H1 (cell line): ENCODE data around the gene SUPT20H. TPM values are rescaled to one million over a fixed set of nuclear protein-coding genes. Genes with fewer than 3 reads are reported as not detected.

ENCODE experiments used
- CTCF ChIA-PET: fragments of 300-600 bp; sonication (Branson Sonifier 250); formaldehyde crosslinking; loops from one replicate; lab custom pipeline; 2021; ENCODE audit not compliant: partially characterized antibody; lab: Charles Lee
- POLR2A ChIA-PET: fragments of 300-600 bp; sonication (Branson Sonifier 250); formaldehyde crosslinking; loops from one replicate; lab custom pipeline; 2021; ENCODE audit warnings: inconsistent platforms; ENCODE audit not compliant: partially characterized antibody; lab: Charles Lee
- DNase-seq, 2 experiments: peaks; one replicate each; pipeline versions ENCODE4 v3.0.0 to v3.0.0-alpha.2; 2010 to 2022; ENCODE audit warnings: low spot score in 2 of 2, low read depth in 1 of 2, mixed read lengths in 1 of 2
- FAIRE-seq: peaks from 2 replicates; lab custom pipeline; 2011; peaks lifted over from hg19 to GRCh38; lab: Jason Lieb, UNC
- H2AFZ ChIP-seq: 2 replicates; pipeline ENCODE4 v1.8.1; 2012; ENCODE audit warnings: low read length, inconsistent platforms
- H2AK5ac ChIP-seq: 2 replicates; pipeline ENCODE4 v1.6.1; 2013; ENCODE audit warnings: low read depth, low read length
- H2BK120ac ChIP-seq: replicated peaks from 2 replicates; pipeline ENCODE3; 2013; ENCODE audit warnings: low read depth, low read length, inconsistent platforms
- H2BK12ac ChIP-seq: 2 replicates; pipeline ENCODE4 v1.6.1; 2013; ENCODE audit warnings: low read depth, low read length
- H2BK15ac ChIP-seq: 2 replicates; pipeline ENCODE4 v1.6.1; 2013; ENCODE audit warnings: low read length
- H2BK20ac ChIP-seq: 2 replicates; pipeline ENCODE4 v1.6.1; 2013; ENCODE audit warnings: low read length
- H2BK5ac ChIP-seq: 2 replicates; pipeline ENCODE4 v1.6.1; 2013; ENCODE audit warnings: low read depth, low read length
- H3K14ac ChIP-seq: 2 replicates; pipeline ENCODE4 v1.6.1; 2013; ENCODE audit warnings: inconsistent platforms; ENCODE audit not compliant: insufficient read length
- H3K18ac ChIP-seq: 2 replicates; pipeline ENCODE4 v1.6.1; 2013; ENCODE audit warnings: low read length; ENCODE audit errors: extremely low read depth
- H3K23ac ChIP-seq: 2 replicates; pipeline ENCODE4 v1.6.1; 2013; ENCODE audit warnings: inconsistent platforms; ENCODE audit not compliant: insufficient read length
- H3K23me2 ChIP-seq: 2 replicates; pipeline ENCODE4 v1.6.1; 2013; ENCODE audit warnings: low read depth, low read length
- H3K27ac ChIP-seq: 2 replicates; pipeline ENCODE4 v1.6.1; 2011; ENCODE audit warnings: low read depth, low read length, inconsistent platforms
- H3K27me3 ChIP-seq, 4 experiments: replicated peaks in 1 of 4; 1 replicate in 1 of 4; 2 replicates in 3 of 4; pipeline versions ENCODE4 v1.6.1 to v1.8.1; 2011 to 2013; ENCODE audit warnings: low read length in 3 of 4, mild to moderate bottlenecking in 3 of 4, inconsistent platforms in 2 of 4, mixed read lengths in 2 of 4, moderate library complexity in 1 of 4; ENCODE audit not compliant: control insufficient read depth in 3 of 4, insufficient read depth in 3 of 4; ENCODE audit errors: extremely low read depth in 1 of 4
- H3K36me3 ChIP-seq, 4 experiments: 2 replicates each; pipeline versions ENCODE4 v1.6.1 to v1.8.1; 2011 to 2013; ENCODE audit warnings: mild to moderate bottlenecking in 4 of 4, low read length in 3 of 4, moderate library complexity in 2 of 4, control low read depth in 1 of 4, inconsistent platforms in 1 of 4; ENCODE audit not compliant: insufficient read depth in 4 of 4, control insufficient read depth in 2 of 4
- H3K4ac ChIP-seq: replicated peaks from 2 replicates; pipeline ENCODE3; 2013; ENCODE audit warnings: low read length, low read depth, mixed read lengths, inconsistent platforms; ENCODE audit not compliant: insufficient read length
- H3K4me1 ChIP-seq, 4 experiments: replicated peaks in 1 of 4; 1 replicate in 1 of 4; 2 replicates in 3 of 4; pipeline versions ENCODE4 v1.6.1 to v1.8.1; 2011 to 2013; ENCODE audit warnings: low read length in 3 of 4, inconsistent platforms in 2 of 4, mixed read lengths in 1 of 4; ENCODE audit not compliant: insufficient read depth in 4 of 4, control insufficient read depth in 3 of 4
- H3K4me2 ChIP-seq, 2 experiments: 2 replicates each; pipeline versions ENCODE4 v1.6.1 to v1.8.1; 2011 to 2013; ENCODE audit warnings: low read depth in 2 of 2, low read length in 2 of 2, control low read depth in 1 of 2, inconsistent platforms in 1 of 2, mild to moderate bottlenecking in 1 of 2; ENCODE audit not compliant: insufficient read depth in 1 of 2
- H3K4me3 ChIP-seq, 4 experiments: fragments of 200-600, 300-600 bp in 1 of 4; sonication (generic), shearing (Covaris generic), sonication (Bioruptor Twin) in 1 of 4; 2 replicates each; pipeline versions ENCODE4 v1.5.1 to v1.8.1; 2011 to 2016; ENCODE audit warnings: low read length in 4 of 4, low read depth in 3 of 4, control low read depth in 2 of 4, inconsistent platforms in 2 of 4, mild to moderate bottlenecking in 2 of 4, mixed read lengths in 1 of 4, moderate library complexity in 1 of 4; ENCODE audit not compliant: insufficient read depth in 2 of 4; ENCODE audit errors: extremely low read depth in 1 of 4
- H3K56ac ChIP-seq: replicated peaks from 2 replicates; pipeline ENCODE3; 2013; ENCODE audit warnings: low read depth, mild to moderate bottlenecking, mixed read lengths, low read length, inconsistent platforms; ENCODE audit not compliant: insufficient read length
- H3K79me1 ChIP-seq: 2 replicates; pipeline ENCODE4 v1.6.1; 2013; ENCODE audit warnings: low read depth, low read length, control low read depth
- H3K79me2 ChIP-seq, 2 experiments: 2 replicates each; pipeline versions ENCODE4 v1.6.1 to v1.8.1; 2012 to 2013; ENCODE audit warnings: low read length in 2 of 2, mild to moderate bottlenecking in 2 of 2, inconsistent platforms in 1 of 2; ENCODE audit not compliant: insufficient read depth in 2 of 2, control insufficient read depth in 1 of 2
- H3K9ac ChIP-seq, 4 experiments: replicated peaks in 1 of 4; 1 replicate in 1 of 4; 2 replicates in 3 of 4; pipeline versions ENCODE4 v1.6.1 to v1.8.1; 2011 to 2013; ENCODE audit warnings: low read depth in 3 of 4, low read length in 3 of 4, control low read depth in 2 of 4, mild to moderate bottlenecking in 2 of 4, moderate library complexity in 2 of 4, inconsistent platforms in 1 of 4; ENCODE audit errors: extremely low read depth in 1 of 4
- H3K9me3 ChIP-seq, 2 experiments: 2 replicates each; pipeline versions ENCODE4 v1.6.1 to v1.8.1; 2012 to 2013; ENCODE audit warnings: mild to moderate bottlenecking in 2 of 2, moderate library complexity in 2 of 2, control low read depth in 1 of 2, inconsistent platforms in 1 of 2, low read depth in 1 of 2, low read length in 1 of 2, mixed read lengths in 1 of 2; ENCODE audit not compliant: insufficient read depth in 2 of 2
- H4K20me1 ChIP-seq, 2 experiments: replicated peaks in 1 of 2; 2 replicates each; pipeline versions ENCODE3 to v1.8.1; 2011 to 2013; ENCODE audit warnings: inconsistent platforms in 2 of 2, low read length in 2 of 2, mild to moderate bottlenecking in 1 of 2; ENCODE audit not compliant: insufficient read depth in 2 of 2, control insufficient read depth in 1 of 2
- H4K5ac ChIP-seq: 2 replicates; pipeline ENCODE4 v1.6.1; 2013; ENCODE audit warnings: low read length, low read depth, mixed read lengths, inconsistent platforms; ENCODE audit not compliant: insufficient read length
- H4K8ac ChIP-seq: 2 replicates; pipeline ENCODE4 v1.8.0; 2013; ENCODE audit warnings: mild to moderate bottlenecking, moderate library complexity, low read length, inconsistent platforms; ENCODE audit not compliant: insufficient read depth; ENCODE audit errors: extremely low read depth
- H4K91ac ChIP-seq: replicated peaks from 2 replicates; pipeline ENCODE3; 2013; ENCODE audit warnings: low read length, mixed read lengths, inconsistent platforms; ENCODE audit not compliant: insufficient read length
- JUND ChIP-seq: IDR thresholded peaks from 2 replicates; pipeline ENCODE4 v1.6.1; 2011; ENCODE audit warnings: mild to moderate bottlenecking, improper control_type of control experiment, low read length
- KDM5A ChIP-seq: fragments of 200-600 bp; IDR thresholded peaks from 2 replicates; pipeline ENCODE4 v1.7.1; 2012; ENCODE audit warnings: mild to moderate bottlenecking, low read length, inconsistent platforms, mixed read lengths
- POLR2AphosphoS5 ChIP-seq: IDR thresholded peaks from 2 replicates; pipeline ENCODE4 v1.6.1; 2011; ENCODE audit warnings: low read depth, low read length
- SAP30 ChIP-seq: fragments of 300-600 bp; sonication (generic); IDR thresholded peaks from 2 replicates; pipeline ENCODE4 v1.7.1; 2012; ENCODE audit warnings: low read length, moderate library complexity, mild to moderate bottlenecking, inconsistent platforms; ENCODE audit not compliant: insufficient read depth, insufficient replicate concordance
- SIRT6 ChIP-seq: IDR thresholded peaks from one replicate; pipeline ENCODE4 v1.7.1; 2012; ENCODE audit warnings: low read length, inconsistent platforms
- SP2 ChIP-seq: IDR thresholded peaks from 2 replicates; pipeline ENCODE4 v1.6.1; 2012; ENCODE audit warnings: mild to moderate bottlenecking, low read length, inconsistent platforms
- SP4 ChIP-seq: IDR thresholded peaks from 2 replicates; pipeline ENCODE4 v1.6.1; 2012; ENCODE audit warnings: low read length, inconsistent platforms
- WGBS, 2 experiments: shearing (Covaris generic) in 1 of 2; methylation state at CpG; one replicate each; pipeline versions ENCODE4 v1.1.6 to v1.1.7; 2013 to 2015; ENCODE audit warnings: low lambda C conversion rate in 2 of 2, mixed read lengths in 2 of 2, inconsistent platforms in 1 of 2, low coverage in 1 of 2, missing lambda C conversion rate in 1 of 2; ENCODE audit not compliant: insufficient replicate concordance in 2 of 2, insufficient coverage in 1 of 2, insufficient read length in 1 of 2; ENCODE audit errors: extremely low coverage in 1 of 2, missing lambda C conversion rate in 1 of 2; 5-methylcytosine and 5-hydroxymethylcytosine counted together
- polyA plus RNA-seq, 7 experiments: library from polyadenylated mRNA; depleted of rRNA in 3 of 7; stranded (reverse) in 5 of 7; unstranded in 2 of 7; fragments of >200 nt in 5 of 7; fragments of 200-250 nt in 2 of 7; gene quantifications; 1 replicate in 5 of 7; 2 replicates in 1 of 7; 4 replicates in 1 of 7; pipeline versions ENCODE4 v1.2.1 to v1.2.3, GENCODE V29; 2011 to 2013; ENCODE audit warnings: missing spikeins in 2 of 7, mixed read lengths in 2 of 7
- total RNA-seq: library from RNA; stranded (reverse); fragmentation: NEBNext Ultra II Directional; extraction: Animal tissue kit (Norgen Biotek cat#: 25700); gene quantifications from 2 replicates; pipeline ENCODE4 v1.2.1, GENCODE V29; 2021

SUPT20H gene
- total and polyA plus RNA-seq, 2 of the 8 experiments (the other 6 are each of a cell fraction or from before 2014, with no cell fraction given): 69.2 to 75.1 TPM

GRCh38 chr13:37011788-37012187, 47.7 kb downstream of the SUPT20H start:
- Histone ChIP-seq H2BK120ac (no peak overlapping the region), H3K9me3 (no peaks in the 10 kb centered on the region), H2BK15ac (no peak overlapping the region), H3K79me1 (no peaks in the 10 kb centered on the region), H3K56ac (no peak overlapping the region), H3K79me2 (no peaks in the 10 kb centered on the region), H3K4ac (no peak overlapping the region), H3K23ac (no peak overlapping the region), H4K91ac (no peak overlapping the region), H2AK5ac (no peak overlapping the region), H2BK12ac (no peak overlapping the region), H4K5ac (no peak overlapping the region), H3K4me2 (no peak overlapping the region), H3K9ac (no peak overlapping the region), H4K8ac (no peak overlapping the region), H3K36me3 (peaks cover 9 to 71% (median 37%) of the 10 kb centered on the region in 4 experiments; a peak in 7 of 8 replicates), H4K20me1 (no peaks in the 10 kb centered on the region), H2AFZ (no peak overlapping the region), H3K4me1 (peaks cover 0 to 3% (median 0%) of the 10 kb centered on the region in 4 experiments; a peak in 2 of 7 replicates), H3K4me3 (no peak overlapping the region), H3K14ac (no peak overlapping the region), H2BK20ac (no peak overlapping the region), H3K27me3 (no peaks in the 10 kb centered on the region), H2BK5ac (no peak overlapping the region), H3K18ac (no peak overlapping the region), H3K27ac (no peak overlapping the region), H3K23me2 (no peaks in the 10 kb centered on the region)
- ChIA-PET POLR2A (interaction anchor here (2.1 to 7.6 kb wide), 2 partner anchors 12 to 21 kb away, joined by 7 to 59 read pairs; partner anchors contain the start of genes ALG5 and EXOSC8), CTCF (interaction anchor here (0.9 kb wide), 1 partner anchor 39 kb away, joined by 3 read pairs; no protein-coding TSS in a partner anchor)
- no peak for TF ChIP-seq POLR2AphosphoS5
- no peak for TF ChIP-seq SAP30
- TF ChIP-seq KDM5A: no peak
- no peak for TF ChIP-seq SP4
- no peak for TF ChIP-seq SP2
- no peak for TF ChIP-seq JUND
- no peak for TF ChIP-seq SIRT6
- no peak for FAIRE-seq
- DNase-seq: no peak
- 97% methylated on average over 2 of the region's 2 CpGs; no CpG with 5 or more reads in 1 of the 2 experiments for WGBS, 2 experiments
